HepG2 (cell line): ENCODE data around the gene RIT2. TPM values are rescaled to one million over a fixed set of nuclear protein-coding genes. Genes with fewer than 3 reads are reported as not detected.

ENCODE experiments used
- ATAC-seq: fragments of 200-7000 bp; cut with Tn5 transposase; 3 replicates; pipeline ENCODE4 v1.9.1; 2020; ENCODE audit warnings: mild to moderate bottlenecking, moderate library complexity
- BruUV-seq: library from RNA; stranded (reverse); fragments of 400-500 nt; replicated peaks from 2 replicates; lab custom pipeline; 2021; lab: Mats Ljungman, UMichigan
- CTCF ChIA-PET: fragments of 300-600 bp; formaldehyde crosslinking; extraction: SDS; loops from one replicate; lab custom pipeline; 2021; ENCODE audit warnings: low total read pairs, inconsistent platforms, low intra/inter-chr PET ratio; lab: Yijun Ruan, JAX
- POLR2A ChIA-PET: fragments of 350-600 bp; sonication (Branson Sonifier 250); formaldehyde crosslinking; loops from one replicate; lab custom pipeline; 2020; ENCODE audit warnings: antibody characterized with exemption, inconsistent platforms; lab: Yijun Ruan, JAX
- DNase-seq: peaks from one replicate; pipeline ENCODE4 v3.0.0-alpha.2; 2015; ENCODE audit warnings: low spot score
- FAIRE-seq: peaks from 3 replicates; lab custom pipeline; 2011; peaks lifted over from hg19 to GRCh38; lab: Jason Lieb, UNC
- H2AFZ ChIP-seq: one replicate; pipeline ENCODE4 v1.6.1; 2011; ENCODE audit warnings: low read length, inconsistent platforms
- H3K27ac ChIP-seq: fragments of 300-600 bp; 3 replicates; pipeline ENCODE4 v1.8.0; 2011; ENCODE audit warnings: mixed run types, mild to moderate bottlenecking, mixed read lengths, low read length, inconsistent platforms; ENCODE audit not compliant: insufficient read depth; ENCODE audit errors: extremely low read length
- H3K27me3 ChIP-seq, 2 experiments: fragments of 200-600 bp in 1 of 2; 2 replicates in 1 of 2; 3 replicates in 1 of 2; pipeline versions ENCODE4 v1.6.0 to v1.8.0; 2011; ENCODE audit warnings: low read length in 2 of 2, mild to moderate bottlenecking in 2 of 2, moderate library complexity in 2 of 2, inconsistent platforms in 1 of 2; ENCODE audit not compliant: insufficient read depth in 2 of 2, control insufficient read depth in 1 of 2
- H3K36me3 ChIP-seq, 2 experiments: fragments of 200-600 bp in 1 of 2; replicated peaks in 1 of 2; 2 replicates in 1 of 2; 3 replicates in 1 of 2; pipeline versions ENCODE4 v1.5.1 to v1.8.0; 2011; ENCODE audit warnings: low read length in 2 of 2, inconsistent platforms in 1 of 2; ENCODE audit not compliant: insufficient read depth in 2 of 2, control insufficient read depth in 1 of 2
- H3K4me1 ChIP-seq: 2 replicates; pipeline ENCODE4 v1.5.1; 2012; ENCODE audit warnings: low read length, inconsistent platforms; ENCODE audit not compliant: insufficient read depth
- H3K4me2 ChIP-seq: 2 replicates; pipeline ENCODE4 v1.6.0; 2011; ENCODE audit warnings: low read depth, low read length, inconsistent platforms
- H3K4me3 ChIP-seq, 3 experiments: fragments of 200-600 bp in 1 of 3; sonication (generic), shearing (Covaris generic) in 1 of 3; replicated peaks in 1 of 3; 2 replicates each; pipeline ENCODE4 v1.5.1; 2011 to 2016; ENCODE audit warnings: low read length in 3 of 3, inconsistent platforms in 2 of 3, low read depth in 2 of 3, mild to moderate bottlenecking in 2 of 3, control low read depth in 1 of 3, mixed read lengths in 1 of 3; ENCODE audit not compliant: insufficient read depth in 1 of 3
- H3K79me2 ChIP-seq: one replicate; pipeline ENCODE4 v1.6.1; 2011; ENCODE audit warnings: low read length, inconsistent platforms; ENCODE audit not compliant: insufficient read depth
- H3K9ac ChIP-seq: 2 replicates; pipeline ENCODE4 v1.6.0; 2011; ENCODE audit warnings: mild to moderate bottlenecking, low read depth, low read length, inconsistent platforms; ENCODE audit not compliant: insufficient read depth
- H3K9me3 ChIP-seq: 2 replicates; pipeline ENCODE4 v1.5.1; 2012; ENCODE audit warnings: mild to moderate bottlenecking, low read length
- H4K20me1 ChIP-seq: 2 replicates; pipeline ENCODE4 v1.6.0; 2011; ENCODE audit warnings: inconsistent platforms, mild to moderate bottlenecking, low read length, moderate library complexity; ENCODE audit not compliant: insufficient read depth
- ARID2 ChIP-seq: sonication (generic); formaldehyde crosslinking; IDR thresholded peaks from 2 replicates; pipeline ENCODE4 v1.8.1; 2022; ENCODE audit warnings: mild to moderate bottlenecking, missing genetic modification reagents, borderline replicate concordance
- DNMT1 ChIP-seq: sonication (generic); formaldehyde crosslinking; IDR thresholded peaks from 2 replicates; pipeline ENCODE4 v1.5.1; 2020; ENCODE audit warnings: mild to moderate bottlenecking, missing genetic modification reagents
- ELF3 ChIP-seq: IDR thresholded peaks from 2 replicates; pipeline ENCODE4 v1.6.1; 2016; ENCODE audit warnings: missing genetic modification reagents, missing compliant biosample characterization
- ETS1 ChIP-seq: sonication (generic); formaldehyde crosslinking; IDR thresholded peaks from 2 replicates; pipeline ENCODE4 v1.4.0; 2020; ENCODE audit warnings: missing genetic modification reagents
- GATAD2A ChIP-seq: IDR thresholded peaks from 2 replicates; pipeline ENCODE4 v1.6.1; 2016
- HCFC1 ChIP-seq: fragments of 150-350 bp; IDR thresholded peaks from 2 replicates; pipeline ENCODE4 v1.6.1; 2014; ENCODE audit warnings: low read depth, low read length
- HIC2 ChIP-seq: sonication (generic); formaldehyde crosslinking; IDR thresholded peaks from 2 replicates; pipeline ENCODE4 v1.9.0; 2022; ENCODE audit warnings: low read depth, missing genetic modification reagents
- PHF5A ChIP-seq: IDR thresholded peaks from one replicate; pipeline ENCODE4 v1.6.1; 2018; ENCODE audit warnings: low read depth, missing genetic modification reagents; ENCODE audit not compliant: unreplicated experiment
- RFXAP ChIP-seq: sonication (generic); formaldehyde crosslinking; IDR thresholded peaks from 2 replicates; pipeline ENCODE4 v1.4.0; 2020; ENCODE audit warnings: missing genetic modification reagents, borderline replicate concordance
- WIZ ChIP-seq: sonication (generic); formaldehyde crosslinking; IDR thresholded peaks from 2 replicates; pipeline ENCODE4 v1.5.1; 2020; ENCODE audit warnings: mild to moderate bottlenecking, missing genetic modification reagents
- ZFP37 ChIP-seq: sonication (generic); formaldehyde crosslinking; IDR thresholded peaks from 2 replicates; pipeline ENCODE4 v1.4.0; 2020; ENCODE audit warnings: missing genetic modification reagents, borderline replicate concordance
- ZFP41 ChIP-seq: sonication (generic); formaldehyde crosslinking; IDR thresholded peaks from 2 replicates; pipeline ENCODE4 v1.4.0; 2020; ENCODE audit warnings: mild to moderate bottlenecking, missing genetic modification reagents, borderline replicate concordance
- ZFP62 ChIP-seq: sonication (generic); formaldehyde crosslinking; IDR thresholded peaks from 2 replicates; pipeline ENCODE4 v1.4.0; 2020; ENCODE audit warnings: missing genetic modification reagents
- ZMAT3 ChIP-seq: sonication (generic); formaldehyde crosslinking; conservative IDR thresholded peaks from 2 replicates; pipeline ENCODE4 v1.7.0; 2021; ENCODE audit warnings: missing genetic modification reagents
- ZNF331 ChIP-seq: sonication (generic); formaldehyde crosslinking; IDR thresholded peaks from 2 replicates; pipeline ENCODE4 v1.4.0; 2020; ENCODE audit warnings: missing genetic modification reagents
- ZNF414 ChIP-seq: sonication (generic); formaldehyde crosslinking; IDR thresholded peaks from 2 replicates; pipeline ENCODE4 v1.5.0; 2020; ENCODE audit warnings: missing genetic modification reagents
- ZNF773 ChIP-seq: sonication (generic); formaldehyde crosslinking; IDR thresholded peaks from 2 replicates; pipeline ENCODE4 v1.4.0; 2020; ENCODE audit warnings: missing genetic modification reagents, borderline replicate concordance
- ZNF83 ChIP-seq: sonication (generic); formaldehyde crosslinking; IDR thresholded peaks from 2 replicates; pipeline ENCODE4 v1.4.0; 2020; ENCODE audit warnings: missing genetic modification reagents, mild to moderate bottlenecking, borderline replicate concordance
- ZSCAN5A ChIP-seq: sonication (generic); formaldehyde crosslinking; IDR thresholded peaks from 2 replicates; pipeline ENCODE4 v1.8.0; 2022; ENCODE audit warnings: mild to moderate bottlenecking, missing genetic modification reagents, borderline replicate concordance
- WGBS: methylation state at CpG from one replicate; pipeline ENCODE4 v1.1.6; 2017; ENCODE audit warnings: low lambda C conversion rate; 5-methylcytosine and 5-hydroxymethylcytosine counted together
- in situ Hi-C: cut with HindIII; loops from 2 replicates; pipeline ENCODE4 v1.10.0; 2017; ENCODE audit warnings: low pct_unique_long_range_greater_than_20kb; ENCODE audit not compliant: extremely low pct_ligation_motif_present
- intact Hi-C: fragments of 100-400 bp; cut with micrococcal nuclease; formaldehyde crosslinking; loops from one replicate; pipeline ENCODE4 v1.10.0; 2022; ENCODE audit not compliant: unreplicated experiment
- polyA plus RNA-seq, 8 experiments: library from polyadenylated mRNA; depleted of rRNA in 3 of 8; stranded (reverse) in 7 of 8; unstranded in 1 of 8; fragments of >200 nt; fragmentation: Illumina TruSeq in 4 of 8; extraction: Trizol in 4 of 8; gene quantifications; 2 replicates each; pipeline versions ENCODE4 v1.2.1 to v1.2.3, GENCODE V29; 2011 to 2016; ENCODE audit warnings: low read depth in 4 of 8, missing spikeins in 1 of 8, mixed read lengths in 1 of 8; ENCODE audit not compliant: insufficient read depth in 1 of 8
- total RNA-seq, 5 experiments: library from RNA; depleted of rRNA; stranded (reverse); fragments of >200 nt; fragmentation: Illumina TruSeq; extraction: Trizol; gene quantifications; 2 replicates each; pipeline ENCODE4 v1.2.3, GENCODE V29; 2016; ENCODE audit warnings: low read depth in 1 of 5

Gene RIT2
- total and polyA plus RNA-seq, 2 of the 13 experiments (the other 11 are each of a cell fraction or from before 2014, with no cell fraction given), result not detected

- Histone ChIP-seq H3K9ac (no peak overlapping the region), H3K4me1 (no peaks in the 10 kb centered on the region), H4K20me1 (no peaks in the 10 kb centered on the region), H3K79me2 (no peaks in the 10 kb centered on the region), H3K36me3 (no peaks in the 10 kb centered on the region), H2AFZ (no peak overlapping the region), H3K27me3 (no peaks in the 10 kb centered on the region), H3K4me2 (no peak overlapping the region), H3K9me3 (no peaks in the 10 kb centered on the region), H3K4me3 (no peak overlapping the region), H3K27ac (no peak overlapping the region)
- in situ Hi-C loops, result no loop called here
- no TSS peak for BruUV-seq
- DNase-seq (no peak), ATAC-seq (no peak), FAIRE-seq (no peak)
- intact Hi-C loops, result no loop called here
- no peak for TF ChIP-seq ZFP41 (CRISPR knock-in tag)
- no peak for TF ChIP-seq ARID2
- no peak for TF ChIP-seq ZFP37
- no peak for TF ChIP-seq ZSCAN5A (CRISPR knock-in tag)
- TF ChIP-seq HIC2 (CRISPR knock-in tag), result no peak
- no peak for TF ChIP-seq GATAD2A (CRISPR knock-in tag)
- TF ChIP-seq PHF5A (CRISPR knock-in tag), result no peak
- TF ChIP-seq ZNF83 (CRISPR knock-in tag), result no peak
- TF ChIP-seq ZNF414 (CRISPR knock-in tag), result no peak
- TF ChIP-seq ZMAT3 (CRISPR knock-in tag), result no peak
- no peak for TF ChIP-seq ELF3 (CRISPR knock-in tag)
- no peak for TF ChIP-seq HCFC1
- TF ChIP-seq ZNF773 (CRISPR knock-in tag), result no peak
- no peak for TF ChIP-seq ETS1 (CRISPR knock-in tag)
- TF ChIP-seq WIZ (CRISPR knock-in tag), result no peak
- TF ChIP-seq ZNF331 (CRISPR knock-in tag), result no peak
- no peak for TF ChIP-seq DNMT1 (CRISPR knock-in tag)
- no peak for TF ChIP-seq ZFP62
- no peak for TF ChIP-seq RFXAP (CRISPR knock-in tag)
- ChIA-PET CTCF (no interaction called here), POLR2A (no interaction called here)
- WGBS, result 0% methylated on average over 1 of the region's 1 CpG
These were observed 46.0 kb upstream of the RIT2 start for GRCh38 chr18:43161528-43161927.
